Ammon's horn (tissue), 1 donor: ENCODE results near the gene DDX17.

Source experiments
- DNase-seq: peaks from one replicate; pipeline ENCODE4 v3.0.0-alpha.2; 2016; ENCODE audit warnings: low spot score

The DDX17 gene

DNA sequence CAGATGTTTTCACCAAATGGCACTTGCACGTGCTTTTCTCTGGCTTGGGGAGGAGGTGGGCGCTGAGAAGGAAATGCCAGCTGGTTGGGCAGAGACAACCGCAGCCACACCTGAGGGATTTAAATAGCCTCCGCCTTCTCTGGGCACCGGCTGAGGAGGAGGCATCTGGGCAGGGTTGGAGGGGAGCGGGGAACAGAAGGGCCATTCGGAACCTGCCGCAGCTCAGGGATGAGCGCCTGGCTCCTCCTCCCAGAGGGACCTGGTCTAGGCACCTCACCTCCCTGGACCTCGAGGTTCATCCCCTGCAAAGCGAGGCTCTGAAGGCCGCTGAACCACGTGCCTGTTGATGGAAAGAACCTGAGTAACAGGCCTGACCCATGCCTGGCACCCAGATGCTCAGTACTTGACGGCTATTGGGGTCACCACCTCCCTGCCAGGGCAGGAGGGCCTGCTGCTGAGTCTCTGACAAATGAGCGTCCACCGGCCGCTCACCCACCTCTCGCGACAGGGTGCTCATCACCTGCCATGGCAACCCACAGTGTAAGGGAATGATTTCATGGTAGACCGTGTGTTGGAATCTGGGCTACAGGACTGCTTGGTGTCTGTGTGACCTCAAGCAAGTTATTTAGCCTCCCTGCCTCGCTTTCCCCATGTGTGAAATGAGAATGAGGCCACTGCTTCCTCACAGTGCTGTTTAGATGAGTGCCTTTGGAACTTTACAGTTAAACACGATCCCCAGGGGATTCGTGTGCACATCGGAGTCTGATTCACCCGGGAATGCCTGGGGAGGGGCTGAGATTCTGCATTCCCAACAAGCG is 40.2 kb downstream of the DDX17 start:
- no peak for DNase-seq

DNA sequence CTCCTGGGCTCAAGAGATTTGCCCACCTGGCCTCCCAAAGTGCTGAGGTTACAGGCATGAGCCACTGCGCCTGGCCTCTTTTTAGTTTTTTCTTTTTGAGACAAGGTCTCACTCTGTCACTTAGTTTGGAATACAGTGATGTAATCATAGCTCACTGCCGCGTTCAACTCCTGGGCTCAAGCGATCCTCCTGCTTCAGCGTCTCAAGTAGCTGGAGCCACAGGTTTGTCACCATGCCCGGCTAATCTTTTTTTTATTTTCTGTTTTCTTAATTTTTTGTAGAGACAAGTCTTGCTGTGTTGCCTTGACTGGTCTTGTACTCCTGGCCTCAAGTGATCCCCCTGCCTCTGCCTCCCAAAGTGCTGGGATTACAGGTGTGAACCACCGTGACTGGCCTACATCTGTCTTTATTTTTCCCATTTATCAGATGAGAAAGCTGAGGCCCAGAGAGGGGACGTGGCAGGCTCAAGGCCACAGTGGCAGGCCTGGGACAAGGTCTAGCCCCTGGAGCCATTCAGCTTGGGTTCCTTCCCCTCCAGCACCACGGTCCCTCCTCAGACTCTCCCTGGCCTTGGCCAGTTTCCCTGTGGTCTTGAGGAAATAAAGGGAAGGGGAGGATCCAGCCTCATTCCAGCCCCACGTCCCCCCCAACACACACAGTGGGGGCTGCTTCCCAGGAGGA is 41.0 kb downstream of the DDX17 start:
- no peak for DNase-seq

DNA sequence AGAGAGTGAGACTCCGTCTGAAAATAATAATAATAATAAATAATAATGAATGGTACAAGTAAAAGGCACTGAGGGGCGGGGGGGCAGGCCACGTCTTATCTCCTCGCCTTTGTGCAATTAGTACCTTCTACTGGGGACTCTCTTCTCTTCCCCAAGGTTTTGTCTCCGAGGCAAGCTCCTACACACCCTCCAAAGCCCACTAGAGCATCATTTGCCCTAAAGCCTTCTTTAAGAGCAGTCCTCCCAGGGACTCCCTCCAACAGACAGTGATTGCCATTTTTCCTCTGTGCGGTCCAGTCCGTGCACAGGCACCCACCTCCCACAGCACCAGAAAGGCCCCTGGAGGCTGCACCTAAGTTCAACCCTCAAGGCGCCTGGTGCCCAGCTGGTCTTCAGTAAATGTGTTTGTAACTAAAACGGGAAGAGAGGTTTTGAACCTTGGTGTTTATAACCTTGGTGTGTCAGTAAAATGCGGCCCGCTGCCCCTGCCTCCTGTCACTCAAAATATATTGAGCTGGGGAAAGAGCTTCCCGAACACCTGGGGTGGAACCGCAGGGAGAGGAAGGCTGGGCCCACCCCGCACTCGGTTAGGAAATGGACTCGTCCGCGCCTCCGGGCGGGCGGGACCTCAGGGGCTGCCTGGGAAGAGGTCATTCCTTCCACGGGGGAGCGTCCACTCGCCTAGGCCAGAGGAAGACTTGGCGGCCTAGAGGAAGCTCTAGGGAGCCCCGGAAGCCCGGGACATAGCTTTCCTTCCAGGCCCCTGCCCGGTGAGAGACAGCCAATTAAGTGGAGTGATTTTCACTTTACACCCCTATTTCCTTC is 42.9 kb downstream of the DDX17 start:
- no peak for DNase-seq

DNA sequence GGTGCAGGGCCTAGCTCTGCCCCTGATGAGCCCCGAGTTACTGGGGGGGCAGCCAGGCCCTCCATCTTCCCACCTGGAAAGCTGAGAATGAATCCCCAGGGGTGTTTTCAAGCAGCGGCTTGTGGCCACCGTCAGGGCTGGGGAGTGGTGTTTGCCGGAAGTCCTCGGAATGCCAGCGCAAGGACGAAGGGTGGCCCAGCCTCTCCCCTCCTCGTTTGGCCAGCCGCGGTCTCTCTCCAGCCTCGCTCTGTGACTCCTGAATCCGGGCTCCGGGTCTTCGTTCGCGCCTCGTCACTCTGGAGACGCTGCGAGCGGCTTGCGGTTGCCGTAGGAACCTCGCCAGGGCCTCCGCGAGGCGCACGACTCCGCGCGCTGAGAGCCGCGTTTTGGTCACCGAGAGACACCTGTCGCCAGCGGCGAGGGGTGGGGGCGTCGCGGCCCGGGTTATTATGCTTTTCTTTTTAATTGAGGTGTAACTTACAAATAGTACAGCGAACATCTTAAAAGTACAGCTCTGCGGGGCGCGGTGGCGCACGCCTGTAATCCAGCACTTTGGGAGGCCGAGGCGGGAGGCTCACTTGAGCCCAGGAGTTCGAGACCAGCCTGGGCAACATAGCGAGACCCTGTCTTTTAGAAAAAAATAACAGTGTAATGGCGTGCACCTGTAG is 44.6 kb downstream of the DDX17 start:
- peak; percentile 79 for DNase-seq

DNA sequence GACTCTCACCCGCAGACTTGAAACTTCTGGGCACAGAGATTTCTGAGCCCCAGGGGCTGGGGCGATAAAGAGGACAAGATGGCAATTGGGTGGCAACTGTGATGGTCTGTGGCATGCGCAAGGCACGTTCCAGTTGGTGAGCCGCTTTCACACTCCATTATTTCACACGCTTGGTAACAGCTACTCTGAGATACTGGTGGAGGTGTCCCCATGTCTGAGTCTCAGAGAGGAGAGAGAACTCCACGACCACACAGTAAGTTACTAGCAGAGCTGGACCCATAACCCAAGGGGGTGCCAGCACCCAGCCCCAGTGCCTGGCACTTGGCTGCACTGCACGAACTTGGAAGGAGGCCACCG is 45.1 kb downstream of the DDX17 start:
- DNase-seq = no peak

DNA sequence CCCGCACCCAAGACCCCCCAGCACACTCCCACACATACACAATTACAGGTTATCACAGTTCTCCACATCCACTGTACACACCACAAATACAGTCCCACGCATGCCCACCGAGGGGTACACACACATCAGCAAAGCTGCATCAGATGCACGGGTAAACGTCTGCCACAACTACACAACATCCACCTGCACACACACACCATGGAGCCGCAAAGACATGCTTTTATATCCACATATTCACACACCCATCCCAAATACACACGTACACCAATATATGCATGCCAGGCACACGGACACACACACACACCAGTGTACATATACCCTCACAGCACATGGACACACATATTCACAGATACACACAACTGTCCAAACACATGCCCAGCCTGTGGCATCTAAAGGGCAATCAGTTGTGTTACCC is 45.7 kb downstream of the DDX17 start:
- no peak for DNase-seq

DNA sequence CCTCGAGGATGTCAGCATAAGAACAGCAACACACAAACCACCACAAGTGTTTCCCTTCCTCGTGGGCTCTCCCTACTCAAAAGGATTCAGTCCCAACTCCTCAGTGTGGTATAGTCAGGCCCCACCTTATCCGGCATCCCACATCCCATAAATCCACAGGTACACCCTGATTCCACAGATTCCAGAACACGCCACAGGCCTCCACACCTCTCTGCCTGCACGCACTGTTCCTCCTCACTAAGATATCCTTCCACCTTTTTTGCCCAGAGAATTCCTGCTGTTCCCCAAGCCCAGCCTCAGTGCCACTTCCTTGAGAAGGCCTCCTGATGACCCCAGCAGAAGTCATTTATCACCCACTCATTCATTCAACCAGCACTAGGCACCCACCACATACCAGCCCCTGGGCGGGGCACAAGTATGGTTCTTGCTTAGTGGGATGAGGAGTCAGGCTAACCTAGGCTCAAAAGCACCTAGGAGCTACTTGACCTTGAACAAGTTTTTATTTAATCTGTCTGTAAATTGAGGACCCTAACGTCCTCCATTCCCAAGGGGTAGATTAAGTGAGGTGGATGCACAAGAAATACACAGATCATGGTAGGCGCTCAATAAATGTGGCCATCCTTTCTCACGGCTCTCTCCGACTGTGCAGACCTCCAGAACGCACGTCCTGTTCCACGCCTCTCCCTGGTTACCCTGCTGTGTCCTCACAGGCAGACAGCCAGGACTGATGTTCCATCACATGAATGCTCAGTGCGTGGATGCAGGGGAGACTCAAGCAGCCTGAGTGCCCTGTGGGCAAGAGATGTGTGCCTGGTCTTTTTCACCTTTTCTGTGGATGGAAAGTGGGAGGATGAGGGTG is 49.0 kb downstream of the DDX17 start:
- no peak for DNase-seq

DNA sequence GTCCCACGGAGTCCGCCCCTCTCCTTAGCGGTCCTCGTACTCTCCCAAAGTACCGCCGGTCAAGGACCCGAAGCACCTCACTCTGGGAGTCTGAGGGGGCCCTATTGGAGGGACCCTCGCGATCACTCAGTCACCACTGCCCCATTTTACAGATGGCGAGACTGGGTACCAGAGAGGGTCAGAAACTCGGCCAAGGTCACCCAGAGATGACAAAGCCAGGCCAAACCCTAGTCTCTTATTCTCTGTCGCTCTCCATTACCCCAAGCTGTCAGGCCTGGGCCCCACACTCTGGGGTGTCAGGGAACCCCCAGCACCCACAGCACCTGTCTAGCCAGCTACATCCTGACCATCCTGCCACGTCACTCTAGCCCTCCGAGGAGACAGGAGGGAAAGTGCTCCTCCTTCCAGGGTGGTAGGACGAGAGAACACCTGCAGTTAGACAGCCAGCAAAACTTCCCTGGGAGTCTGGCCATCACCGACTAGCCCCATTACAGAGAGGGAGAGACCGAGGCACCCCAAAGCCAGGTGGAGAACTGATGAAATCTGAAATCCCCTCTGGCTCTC is 49.8 kb downstream of the DDX17 start:
- no peak for DNase-seq

DNA sequence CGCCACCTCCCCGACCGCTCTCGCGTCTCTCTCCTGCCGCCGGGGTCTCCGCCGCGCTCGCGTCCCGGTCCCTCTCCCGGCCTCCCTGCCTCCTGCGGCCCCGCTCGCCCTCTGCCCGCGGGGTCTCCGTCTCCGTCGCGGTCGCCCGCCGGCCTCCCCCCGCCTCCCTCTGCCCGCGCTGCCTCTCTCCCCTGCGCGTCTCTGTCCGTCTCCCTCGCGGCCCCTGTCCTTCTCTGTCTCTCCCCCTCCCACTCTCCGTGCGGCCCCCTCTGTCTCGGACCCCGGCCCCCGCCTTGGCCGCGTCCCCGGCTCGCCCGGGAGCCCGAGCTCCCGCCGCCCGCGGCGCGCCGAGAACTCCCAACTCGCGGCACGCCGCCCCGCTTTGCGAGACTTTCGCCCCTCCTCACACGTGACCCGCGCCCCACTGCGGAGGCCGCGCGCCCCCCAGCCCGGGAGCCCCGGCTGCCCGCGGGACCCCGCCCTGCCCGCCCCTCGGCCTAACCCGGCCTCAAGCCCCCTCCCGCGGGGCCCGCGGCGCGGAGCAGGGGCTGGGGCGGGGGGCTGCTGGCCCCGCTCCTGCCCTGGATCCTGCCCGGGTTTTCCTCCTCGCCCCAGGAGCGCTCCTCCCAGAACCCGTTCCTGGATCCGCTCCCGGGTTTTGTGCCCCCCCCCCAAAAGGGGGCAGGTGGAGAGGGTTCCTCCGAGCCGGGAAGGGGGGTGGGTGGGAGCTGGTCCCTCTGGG is 50.4 kb downstream of the DDX17 start:
- DNase-seq = no peak

DNA sequence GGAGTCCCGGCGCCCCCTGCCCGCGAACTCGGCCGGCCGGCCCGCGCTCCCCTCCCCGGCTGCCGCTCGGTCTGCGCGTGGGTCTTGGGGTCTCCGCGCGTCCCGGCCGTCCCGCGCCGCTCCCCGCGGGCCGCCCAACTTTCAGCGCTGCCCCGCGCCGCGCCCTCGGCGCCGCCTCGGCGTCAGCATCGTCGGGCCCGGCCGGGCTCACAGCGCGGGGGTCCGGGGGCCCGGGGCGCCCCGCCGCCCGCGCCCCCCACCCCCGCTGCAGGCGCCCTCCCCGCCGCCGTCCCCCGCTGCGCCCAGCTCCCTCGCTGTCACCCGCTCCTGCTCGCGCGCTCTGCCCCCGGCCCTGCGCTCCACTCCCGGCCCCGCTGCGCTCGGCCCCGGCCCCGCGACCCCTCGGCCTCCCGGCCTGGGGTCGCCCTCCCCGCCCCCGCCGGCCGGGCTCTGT is 51.0 kb downstream of the DDX17 start, which contains the start of gene KCNJ4:
TSS of gene KCNJ4 (minus strand) at position 124 of the 454 bp plus-strand sequence. CDS start 27,067 bp downstream, outside the sequence.
- no peak for DNase-seq

DNA sequence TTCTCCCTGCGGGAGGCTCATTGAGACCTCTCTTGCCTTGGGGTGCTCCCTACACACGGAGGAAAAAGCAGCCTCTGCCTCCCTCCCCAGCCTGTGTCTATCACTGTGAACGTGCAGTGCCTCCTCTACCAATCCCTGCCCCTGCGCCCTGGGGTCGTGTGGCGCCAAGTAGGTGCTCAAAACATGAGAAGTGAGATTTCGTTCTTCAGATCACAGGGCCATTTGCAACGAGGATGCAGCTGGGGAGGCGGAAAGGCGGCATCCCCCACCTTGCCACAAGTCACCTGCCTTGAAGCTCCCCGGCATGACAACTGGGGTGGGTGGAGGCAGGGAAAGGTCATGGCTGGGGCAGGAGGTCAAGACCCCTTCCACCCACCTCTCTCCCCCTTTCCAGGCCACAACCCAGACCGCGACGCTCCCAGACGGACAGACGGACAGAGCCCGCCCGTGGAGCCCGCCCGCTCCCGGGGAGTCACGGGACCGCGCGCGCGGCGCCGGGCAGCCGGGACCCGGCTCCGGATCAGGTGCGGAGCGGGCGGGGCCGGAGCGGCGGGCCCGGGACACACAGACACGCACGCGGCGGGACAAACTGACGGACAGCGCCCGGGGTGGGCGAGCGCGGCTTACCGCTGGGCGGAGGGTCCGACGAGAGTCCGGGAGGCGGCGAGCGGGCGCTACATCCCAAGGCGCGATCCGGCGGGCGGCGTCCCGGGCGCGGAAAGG is 51.6 kb downstream of the DDX17 start:
- DNase-seq = no peak

DNA sequence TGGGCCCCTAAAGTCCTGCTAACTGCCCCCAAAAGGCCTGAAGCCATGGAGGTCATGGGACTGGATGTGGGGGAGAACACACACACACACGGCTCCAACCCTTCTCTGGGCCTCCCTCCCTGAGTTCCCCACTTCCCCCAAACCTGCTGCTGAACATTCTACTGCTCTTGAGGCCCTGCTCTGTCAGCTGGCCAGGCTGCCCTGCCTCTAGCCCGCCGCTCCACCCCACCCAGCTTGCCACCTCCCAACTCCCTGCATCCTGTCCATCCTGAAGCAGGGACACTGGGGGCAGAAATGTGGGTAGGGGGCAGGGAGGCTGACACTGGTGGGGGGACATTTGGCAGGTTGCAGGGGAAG is 52.1 kb downstream of the DDX17 start:
- DNase-seq = no peak

DNA sequence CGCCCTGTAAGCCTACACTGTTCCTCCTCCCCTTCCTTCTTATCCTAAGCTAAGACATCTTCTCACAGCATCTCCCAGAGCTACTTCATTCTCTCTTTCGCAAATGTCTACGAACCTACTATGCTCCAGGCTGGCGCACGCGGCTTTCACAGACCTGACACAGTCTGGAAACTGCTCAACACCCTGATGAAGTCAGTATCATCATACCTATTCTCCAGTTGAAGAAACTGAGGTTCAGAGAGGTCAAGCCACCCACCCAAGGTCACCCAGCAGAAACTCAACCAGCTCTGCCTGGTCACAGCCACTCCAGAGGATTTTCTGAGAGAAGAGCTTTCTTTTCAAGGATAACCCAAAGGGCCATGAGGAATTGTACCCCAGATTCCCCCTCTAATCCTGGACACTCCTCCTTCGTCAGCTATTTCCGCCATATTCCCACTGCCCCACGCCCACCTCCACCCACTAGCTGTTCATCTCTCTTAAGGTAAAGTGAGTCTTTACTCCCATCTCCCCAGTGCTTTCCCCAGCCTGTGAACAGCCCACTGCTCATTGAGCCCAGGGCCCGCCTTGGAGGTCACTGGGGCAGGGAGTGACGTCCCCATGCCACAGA is 52.9 kb downstream of the DDX17 start:
- no peak for DNase-seq

DNA sequence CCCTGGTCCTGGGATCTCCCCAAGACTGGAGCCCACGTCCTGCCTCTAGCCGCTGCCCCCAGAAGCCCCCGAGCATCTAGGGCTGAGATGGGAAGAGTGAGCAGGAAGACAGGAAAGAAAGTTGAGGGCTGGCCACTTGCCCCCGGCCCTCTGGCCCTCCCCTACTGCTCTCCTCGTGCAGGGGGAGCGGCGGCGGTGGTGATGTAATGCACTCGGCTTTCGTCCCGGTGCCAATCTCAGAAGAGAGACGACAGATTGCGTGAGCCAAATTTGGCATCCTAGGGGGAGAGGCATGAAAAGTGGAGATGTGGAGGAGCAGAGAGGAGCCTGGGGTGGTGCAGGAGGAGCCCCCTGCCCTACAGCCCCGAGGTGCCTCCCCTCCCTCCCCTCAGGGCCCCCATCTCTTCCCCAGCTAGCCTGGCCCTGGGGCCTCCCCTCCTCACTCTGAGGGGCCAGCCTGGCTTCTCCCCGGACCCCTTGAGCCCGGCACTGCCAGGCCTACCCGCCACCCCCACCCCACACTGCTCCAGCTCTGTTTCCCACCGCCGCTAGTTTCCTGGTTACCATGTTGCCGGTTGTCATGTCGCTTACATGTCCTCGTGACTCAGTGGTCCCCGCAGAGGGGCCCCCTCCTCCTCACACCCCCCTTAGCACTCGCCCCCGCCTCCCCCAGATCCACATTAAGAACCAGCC is 53.6 kb downstream of the DDX17 start:
- peak; percentile 78 for DNase-seq

DNA sequence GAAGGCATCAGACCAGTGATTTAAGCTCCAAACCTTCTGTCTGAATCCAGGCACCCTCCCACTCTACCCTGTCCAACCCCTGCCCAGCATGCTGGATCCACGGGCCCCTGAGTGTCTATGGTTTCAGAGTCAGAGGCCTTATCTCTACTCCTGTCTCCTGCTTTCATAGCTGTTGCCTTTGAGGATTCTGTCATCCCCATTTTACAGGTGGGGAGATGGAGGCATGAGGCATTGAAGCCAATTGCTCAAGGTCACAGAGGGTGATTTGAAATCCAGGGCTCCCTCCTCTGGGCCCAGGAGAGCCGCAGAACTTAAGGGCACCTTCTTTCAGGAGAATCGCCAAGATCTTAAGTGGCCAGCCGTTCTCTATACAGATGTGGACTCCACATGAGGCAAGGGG is 54.2 kb downstream of the DDX17 start:
- DNase-seq = no peak

DNA sequence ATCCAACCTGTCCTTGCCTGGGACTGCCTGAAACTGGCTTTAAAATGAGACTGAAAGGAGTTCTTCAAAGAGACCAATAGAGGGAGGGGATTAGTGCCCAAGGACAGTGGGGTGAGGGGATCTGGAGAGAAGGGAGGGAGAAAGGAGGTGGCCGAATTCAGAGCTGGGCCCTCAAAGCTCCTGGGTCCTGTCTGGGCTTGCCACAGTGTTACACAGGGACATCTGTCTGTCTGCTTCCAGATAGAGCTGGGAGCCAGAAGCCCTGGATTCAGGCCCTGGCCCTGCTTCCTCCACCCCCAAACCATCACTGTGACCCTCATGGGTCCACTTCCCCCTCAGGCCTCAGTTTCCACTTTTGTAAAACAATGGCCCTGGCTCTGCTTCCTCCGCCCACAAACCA is 54.7 kb downstream of the DDX17 start:
- DNase-seq = no peak

DNA sequence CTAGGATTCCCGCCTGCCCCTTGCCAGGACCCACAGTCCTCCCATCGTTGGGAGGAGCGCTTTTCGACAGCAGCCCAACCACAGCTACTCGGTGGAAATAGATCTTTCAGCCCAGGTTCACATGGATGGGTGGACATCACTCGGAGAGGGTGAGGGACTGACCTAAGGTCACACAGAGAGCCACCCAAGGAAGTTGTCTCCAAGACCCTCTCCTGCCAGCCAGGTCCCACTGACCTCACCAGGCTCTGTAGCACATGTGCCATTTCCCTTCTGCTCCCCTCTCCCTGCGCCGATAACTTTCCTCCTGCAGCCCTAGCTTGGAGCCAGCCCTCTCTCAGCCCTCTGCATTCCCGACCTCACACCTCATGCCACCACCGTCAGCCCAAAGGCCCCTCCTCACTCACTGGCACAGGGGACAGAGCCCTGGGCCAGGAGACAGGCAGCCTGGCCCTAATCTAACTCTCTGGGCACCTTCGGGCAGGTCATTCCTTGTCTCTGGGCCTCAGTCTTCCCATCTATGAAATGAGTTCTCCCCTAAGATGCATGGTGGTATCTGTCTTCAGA is 55.8 kb downstream of the DDX17 start:
- no peak for DNase-seq

DNA sequence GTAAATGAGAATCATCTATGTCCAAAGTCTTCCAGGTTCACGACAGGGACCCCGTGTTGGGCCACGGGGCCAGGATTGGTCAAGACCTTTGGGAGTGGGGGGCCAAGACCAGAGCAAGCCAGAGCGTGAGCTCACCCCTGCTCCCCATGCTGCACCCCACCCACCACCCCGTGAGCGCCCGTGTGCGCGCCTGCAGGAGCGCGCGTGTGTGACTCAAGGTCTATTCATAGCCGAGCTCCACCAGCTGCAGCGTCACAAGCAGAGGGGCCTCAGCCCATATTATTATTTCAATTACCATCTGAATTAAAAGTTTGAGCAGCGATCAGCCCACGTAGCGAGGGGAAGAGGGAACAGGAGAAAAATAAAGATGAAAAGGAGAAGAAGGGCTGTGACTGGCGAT is 56.3 kb downstream of the DDX17 start:
- DNase-seq = no peak
